Activated CD8-positive, alpha-beta T cell treated with anti-CD3 and anti-CD28 coated beads for 36 hours (primary cell): ENCODE data around the gene COX6B2. TPM values are rescaled to one million over a fixed set of nuclear protein-coding genes. Genes with fewer than 3 reads are reported as not detected.
"Not testable (repeated sequence)": the region's sequence is repeated elsewhere in the genome, so short reads cannot be mapped to it uniquely, and the experiment has no call there.

Experiments used
- ATAC-seq: fragments of 200-7000 bp; cut with Tn5 transposase; one replicate; pipeline ENCODE4 v1.10.0; 2021; ENCODE audit warnings: mild to moderate bottlenecking, moderate library complexity
- CTCF ChIA-PET: fragments of 350-600 bp; sonication (Branson Sonifier 250); formaldehyde crosslinking; loops from one replicate; lab custom pipeline; 2021; ENCODE audit warnings: antibody characterized with exemption; lab: Charles Lee
- POLR2A ChIA-PET: fragments of 350-600 bp; sonication (Branson Sonifier 250); formaldehyde crosslinking; loops from one replicate; lab custom pipeline; 2021; ENCODE audit warnings: antibody characterized with exemption; lab: Charles Lee
- DNase-seq: peaks from one replicate; pipeline ENCODE4 v3.0.0-alpha.2; 2020
- H3K27ac Mint-ChIP-seq: one replicate; pipeline ENCODE4 v1.8.0; 2021; ENCODE audit warnings: mild to moderate bottlenecking, mixed read lengths
- H3K27me3 Mint-ChIP-seq: one replicate; pipeline ENCODE4 v1.8.0; 2021; ENCODE audit warnings: mixed read lengths
- H3K36me3 Mint-ChIP-seq: one replicate; pipeline ENCODE4 v1.8.0; 2021; ENCODE audit warnings: low read depth, mixed read lengths
- H3K4me1 Mint-ChIP-seq: one replicate; pipeline ENCODE4 v1.8.0; 2021; ENCODE audit warnings: low read depth, mixed read lengths
- H3K4me3 Mint-ChIP-seq: one replicate; pipeline ENCODE4 v1.8.0; 2021; ENCODE audit warnings: mild to moderate bottlenecking, moderate library complexity, mixed read lengths
- H3K9me3 Mint-ChIP-seq: one replicate; pipeline ENCODE4 v1.8.0; 2021; ENCODE audit warnings: mixed read lengths
- intact Hi-C: fragments of 100-400 bp; cut with micrococcal nuclease; formaldehyde crosslinking; loops from one replicate; pipeline ENCODE4 v1.10.0; 2022
- total RNA-seq, 2 experiments: library from RNA; stranded (reverse); gene quantifications; one replicate each; pipeline ENCODE4 v1.2.3, GENCODE V29; 2021
- TF ChIP-seq, protein P1 (sequence below): fragments of 200-600 bp; IDR thresholded peaks from one replicate; pipeline ENCODE4 v1.8.0; 2022; ENCODE audit warnings: antibody characterized with exemption, mild to moderate bottlenecking

The COX6B2 gene
- total RNA-seq: not detected

- ChIA-PET CTCF (no interaction called here), POLR2A (interaction anchor here (1.5 to 1.8 kb wide), 3 partner anchors 15 to 95 kb away, joined by 4 to 6 read pairs (median 4); partner anchors contain the start of gene TMEM238)
- TF ChIP-seq, protein P1, sequence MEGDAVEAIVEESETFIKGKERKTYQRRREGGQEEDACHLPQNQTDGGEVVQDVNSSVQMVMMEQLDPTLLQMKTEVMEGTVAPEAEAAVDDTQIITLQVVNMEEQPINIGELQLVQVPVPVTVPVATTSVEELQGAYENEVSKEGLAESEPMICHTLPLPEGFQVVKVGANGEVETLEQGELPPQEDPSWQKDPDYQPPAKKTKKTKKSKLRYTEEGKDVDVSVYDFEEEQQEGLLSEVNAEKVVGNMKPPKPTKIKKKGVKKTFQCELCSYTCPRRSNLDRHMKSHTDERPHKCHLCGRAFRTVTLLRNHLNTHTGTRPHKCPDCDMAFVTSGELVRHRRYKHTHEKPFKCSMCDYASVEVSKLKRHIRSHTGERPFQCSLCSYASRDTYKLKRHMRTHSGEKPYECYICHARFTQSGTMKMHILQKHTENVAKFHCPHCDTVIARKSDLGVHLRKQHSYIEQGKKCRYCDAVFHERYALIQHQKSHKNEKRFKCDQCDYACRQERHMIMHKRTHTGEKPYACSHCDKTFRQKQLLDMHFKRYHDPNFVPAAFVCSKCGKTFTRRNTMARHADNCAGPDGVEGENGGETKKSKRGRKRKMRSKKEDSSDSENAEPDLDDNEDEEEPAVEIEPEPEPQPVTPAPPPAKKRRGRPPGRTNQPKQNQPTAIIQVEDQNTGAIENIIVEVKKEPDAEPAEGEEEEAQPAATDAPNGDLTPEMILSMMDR: no peak
- Mint-ChIP-seq H3K4me1 (peaks cover 15% of the 10 kb centered on the region), H3K27ac (no peak within 1 kb of the TSS), H3K9me3 (no peaks in the 10 kb centered on the region), H3K27me3 (peaks cover 51% of the 10 kb centered on the region), H3K4me3 (peak within 1 kb of the TSS; percentile 61), H3K36me3 (no peaks in the 10 kb centered on the region)
- DNase-seq: no peak
- ATAC-seq: no peak
- intact Hi-C loops: no loop called here
Observed at GRCh38 chr19:55354698-55355212, at the start of gene COX6B2. COX6B2 (minus strand) TSS chr19:55354719; CDS start chr19:55354521, 198 bp downstream.

GRCh38 chr19:55402509-55402908 lies 48.0 kb upstream of the COX6B2 start:
- ATAC-seq (no peak), DNase-seq (no peak)
- ChIA-PET POLR2A (interaction anchor here (1.2 to 8.6 kb wide), 3 partner anchors 15 to 145 kb away, joined by 3 to 217 read pairs (median 5); partner anchors contain the start of genes RPL28 and TMEM238), CTCF (interaction anchor here (1.1 to 1.3 kb wide), 2 partner anchors 15 to 101 kb away, joined by 3 read pairs; no protein-coding TSS in a partner anchor)
- H3K36me3 Mint-ChIP-seq: peaks cover 57% of the 10 kb centered on the region
- H3K9me3 Mint-ChIP-seq: no peaks in the 10 kb centered on the region
- TF ChIP-seq, protein P1: no peak
- no peak overlapping the region for H3K27ac Mint-ChIP-seq
- no peaks in the 10 kb centered on the region for H3K27me3 Mint-ChIP-seq
- H3K4me1 Mint-ChIP-seq: peaks cover 33% of the 10 kb centered on the region
- H3K4me3 Mint-ChIP-seq: no peak overlapping the region
- intact Hi-C loops: no loop called here

DNA sequence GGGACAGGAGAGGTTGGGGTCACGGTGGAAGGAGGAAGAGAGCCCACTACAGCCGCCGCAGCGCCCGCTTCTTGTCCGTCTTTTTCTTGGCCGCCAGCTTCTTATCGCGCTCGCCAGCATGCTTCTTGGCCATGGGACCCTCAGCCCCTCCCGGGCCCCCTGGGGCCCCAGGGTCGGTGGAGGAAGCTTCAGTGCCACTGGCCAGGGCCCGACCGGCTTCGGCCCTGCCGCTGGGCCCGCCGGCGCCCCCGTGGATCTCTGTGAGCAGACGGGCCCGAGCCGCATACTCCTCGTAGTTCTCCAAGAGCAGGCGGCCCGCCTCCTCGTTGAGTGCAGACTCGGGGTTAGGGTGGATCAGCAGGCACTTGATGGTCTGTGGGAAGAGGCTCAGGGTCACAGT lies 46.9 kb upstream of the COX6B2 start:
- POLR2A ChIA-PET: interaction anchor here (1.1 to 4.8 kb wide), 2 partner anchors 13 to 17 kb away, joined by 5 to 91 read pairs; partner anchors contain the start of genes RPL28 and TMEM238
- CTCF ChIA-PET, H3K27ac Mint-ChIP-seq: not testable (repeated sequence)

DNA sequence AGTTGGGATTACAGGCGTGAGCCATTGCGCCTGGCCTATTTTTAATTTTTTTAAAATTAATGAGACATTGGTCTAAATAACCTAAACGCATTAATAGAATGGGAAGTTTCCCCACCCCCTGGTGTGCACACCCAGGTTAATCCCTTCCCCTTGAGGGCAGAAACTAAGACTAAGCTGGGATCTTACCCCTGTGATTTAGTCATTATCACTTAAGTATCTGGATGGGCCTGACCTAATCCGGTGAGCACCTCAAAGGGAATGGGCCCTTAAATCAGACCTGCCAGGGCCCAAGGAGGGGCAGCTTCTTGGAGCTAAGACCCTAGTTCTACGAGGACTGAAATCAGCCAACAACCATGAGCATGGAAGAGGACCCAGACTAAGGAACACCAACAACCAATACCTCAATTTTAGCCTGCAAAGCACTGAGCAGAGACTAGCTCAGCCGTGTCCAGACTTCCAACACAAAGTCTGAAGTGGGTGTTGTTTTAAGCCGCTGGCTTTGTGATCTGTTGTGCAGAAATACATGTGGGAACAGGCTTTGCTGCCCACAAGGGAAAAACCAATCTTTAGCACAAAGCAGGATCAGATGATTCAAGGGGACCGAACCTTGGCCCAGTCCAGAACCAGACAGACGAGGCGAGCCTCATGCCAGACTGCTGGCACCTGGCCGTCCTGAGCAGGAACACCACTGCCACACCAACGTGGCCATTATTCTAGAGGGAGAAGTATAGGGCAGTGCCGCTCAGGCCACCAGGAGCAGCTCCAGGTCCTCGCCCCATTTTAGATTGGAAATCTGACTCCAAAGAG lies 46.0 kb upstream of the COX6B2 start:
- Mint-ChIP-seq H3K27ac (no peak overlapping the region), H3K9me3 (no peaks in the 10 kb centered on the region), H3K27me3 (no peaks in the 10 kb centered on the region), H3K4me3 (no peak overlapping the region), H3K36me3 (peaks cover 41% of the 10 kb centered on the region), H3K4me1 (peaks cover 23% of the 10 kb centered on the region)
- CTCF ChIA-PET: interaction anchor here (0.8 to 2.0 kb wide), 4 partner anchors 9 to 240 kb away, joined by 3 to 5 read pairs (median 4); partner anchors contain the start of gene TMEM238
- ATAC-seq: peak; percentile 16
- TF ChIP-seq, protein P1: no peak
- intact Hi-C loops: no loop called here
- no peak for DNase-seq
- POLR2A ChIA-PET: interaction anchor here (0.7 to 4.8 kb wide), 6 partner anchors 7 to 85 kb away, joined by 3 to 91 read pairs (median 5); partner anchors contain the start of genes RPL28, TMEM238 and UBE2S

More for the DNA sequence above, 46.9 kb upstream of the COX6B2 start:
- H3K36me3 Mint-ChIP-seq: peaks cover 50% of the 10 kb centered on the region
- DNase-seq, H3K9me3 Mint-ChIP-seq, ATAC-seq, H3K27me3 Mint-ChIP-seq, H3K4me3 Mint-ChIP-seq, intact Hi-C loops: not testable (repeated sequence)
- peaks cover 32% of the 10 kb centered on the region for H3K4me1 Mint-ChIP-seq

- TF ChIP-seq, protein P1: no peak
- DNase-seq: no peak
- H3K36me3 Mint-ChIP-seq: peaks cover 27% of the 10 kb centered on the region
- POLR2A ChIA-PET: interaction anchor here (0.6 to 4.8 kb wide), 5 partner anchors 9 to 68 kb away, joined by 3 to 91 read pairs (median 3); partner anchors contain the start of genes RPL28 and UBE2S
- H3K27ac Mint-ChIP-seq: no peak overlapping the region
- CTCF ChIA-PET: no interaction called here
- H3K9me3 Mint-ChIP-seq: no peaks in the 10 kb centered on the region
- no peak overlapping the region for H3K4me3 Mint-ChIP-seq
- ATAC-seq: peak; percentile 38
- peaks cover 18% of the 10 kb centered on the region for H3K4me1 Mint-ChIP-seq
- no peaks in the 10 kb centered on the region for H3K27me3 Mint-ChIP-seq
- intact Hi-C loops: no loop called here
Observed at GRCh38 chr19:55398200-55398925, 43.8 kb upstream of the COX6B2 start.
